IMR-90 (cell line): ENCODE data around the gene MAG. TPM values are rescaled to one million over a fixed set of nuclear protein-coding genes. Genes with fewer than 3 reads are reported as not detected.

ENCODE experiments used
- ATAC-seq: fragments of 200-7000 bp; cut with Tn5 transposase; 2 replicates; pipeline ENCODE4 v1.9.1; 2020; ENCODE audit warnings: low read depth, mild to moderate bottlenecking, moderate library complexity
- BruUV-seq: library from RNA; stranded (reverse); fragments of 400-500 nt; replicated peaks from 2 replicates; lab custom pipeline; 2021; lab: Mats Ljungman, UMichigan
- CTCF ChIA-PET: fragments of 300-600 bp; formaldehyde crosslinking; extraction: SDS; loops from one replicate; lab custom pipeline; 2021; ENCODE audit warnings: antibody characterized with exemption; lab: Yijun Ruan, JAX
- POLR2A ChIA-PET: fragments of 300-600 bp; sonication (Branson Sonifier 250); formaldehyde crosslinking; loops from one replicate; lab custom pipeline; 2022; ENCODE audit warnings: antibody characterized with exemption; ENCODE audit not compliant: unreplicated experiment; lab: Charles Lee
- DNase-seq: peaks from one replicate; pipeline ENCODE4 v3.0.0; 2013
- H2AFZ ChIP-seq: replicated peaks from 2 replicates; pipeline ENCODE3; 2013; ENCODE audit warnings: low read length, mild to moderate bottlenecking; ENCODE audit not compliant: poor library complexity
- H2AK5ac ChIP-seq: 2 replicates; pipeline ENCODE4 v1.6.1; 2013; ENCODE audit warnings: low read depth, low read length, inconsistent platforms
- H2AK9ac ChIP-seq: replicated peaks from 2 replicates; pipeline ENCODE3; 2013; ENCODE audit warnings: mild to moderate bottlenecking, low read depth, low read length, moderate library complexity; ENCODE audit not compliant: poor library complexity
- H2BK120ac ChIP-seq: 2 replicates; pipeline ENCODE4 v1.6.1; 2013; ENCODE audit warnings: low read depth, low read length, inconsistent platforms
- H2BK15ac ChIP-seq: 3 replicates; pipeline ENCODE4 v1.6.1; 2013; ENCODE audit warnings: low read depth, low read length, inconsistent platforms
- H2BK20ac ChIP-seq: 2 replicates; pipeline ENCODE4 v1.6.1; 2013; ENCODE audit warnings: low read depth, mild to moderate bottlenecking, inconsistent platforms, low read length, moderate library complexity
- H2BK5ac ChIP-seq: 2 replicates; pipeline ENCODE4 v1.6.1; 2013; ENCODE audit warnings: mild to moderate bottlenecking, low read depth, low read length, inconsistent platforms; ENCODE audit not compliant: poor library complexity, severe bottlenecking
- H3K14ac ChIP-seq: replicated peaks from 2 replicates; pipeline ENCODE4 v1.6.1; 2013; ENCODE audit warnings: low read depth, low read length, inconsistent platforms
- H3K18ac ChIP-seq: 2 replicates; pipeline ENCODE4 v1.6.1; 2013; ENCODE audit warnings: low read depth, low read length, control low read depth
- H3K23ac ChIP-seq: 2 replicates; pipeline ENCODE4 v1.6.1; 2013; ENCODE audit warnings: low read depth, low read length, inconsistent platforms
- H3K27ac ChIP-seq: 2 replicates; pipeline ENCODE4 v1.5.1; 2013; ENCODE audit warnings: mild to moderate bottlenecking, control low read depth, low read length; ENCODE audit not compliant: insufficient read depth
- H3K27me3 ChIP-seq: 2 replicates; pipeline ENCODE4 v1.6.1; 2013; ENCODE audit warnings: low read length; ENCODE audit not compliant: control insufficient read depth, insufficient read depth
- H3K36me3 ChIP-seq: 2 replicates; pipeline ENCODE4 v1.6.1; 2013; ENCODE audit warnings: low read length, mixed read lengths; ENCODE audit not compliant: control insufficient read depth, insufficient read depth
- H3K4ac ChIP-seq: 2 replicates; pipeline ENCODE4 v1.6.1; 2013; ENCODE audit warnings: low read depth, low read length, inconsistent platforms
- H3K4me1 ChIP-seq: 2 replicates; pipeline ENCODE4 v1.6.1; 2013; ENCODE audit warnings: low read length, mixed read lengths; ENCODE audit not compliant: control insufficient read depth, insufficient read depth
- H3K4me2 ChIP-seq: 2 replicates; pipeline ENCODE4 v1.6.1; 2013; ENCODE audit warnings: low read depth, mild to moderate bottlenecking, control low read depth, low read length, moderate library complexity
- H3K4me3 ChIP-seq: 2 replicates; pipeline ENCODE4 v1.5.1; 2013; ENCODE audit warnings: low read depth, mild to moderate bottlenecking, control low read depth, low read length, moderate library complexity; ENCODE audit not compliant: insufficient read depth
- H3K56ac ChIP-seq: 2 replicates; pipeline ENCODE4 v1.6.1; 2013; ENCODE audit warnings: low read length, inconsistent platforms; ENCODE audit not compliant: insufficient read depth; ENCODE audit errors: extremely low read depth
- H3K79me1 ChIP-seq, 2 experiments: 2 replicates each; pipeline ENCODE4 v1.6.1; 2013; ENCODE audit warnings: low read length in 2 of 2, inconsistent platforms in 1 of 2, low read depth in 1 of 2
- H3K9ac ChIP-seq: 2 replicates; pipeline ENCODE4 v1.6.1; 2013; ENCODE audit warnings: low read depth, low read length, control low read depth
- H3K9me1 ChIP-seq: 2 replicates; pipeline ENCODE4 v1.6.1; 2013; ENCODE audit warnings: low read length, inconsistent platforms; ENCODE audit not compliant: insufficient read depth
- H3K9me3 ChIP-seq: 2 replicates; pipeline ENCODE4 v1.6.1; 2013; ENCODE audit warnings: low read length; ENCODE audit not compliant: control insufficient read depth, insufficient read depth
- H4K20me1 ChIP-seq: 2 replicates; pipeline ENCODE4 v1.6.1; 2013; ENCODE audit warnings: low read length, inconsistent platforms; ENCODE audit not compliant: insufficient read depth
- H4K5ac ChIP-seq: 2 replicates; pipeline ENCODE4 v1.6.1; 2013; ENCODE audit warnings: mild to moderate bottlenecking, low read depth, low read length, control low read depth
- H4K8ac ChIP-seq, 2 experiments: 2 replicates each; pipeline ENCODE4 v1.6.1; 2013; ENCODE audit warnings: low read depth in 2 of 2, low read length in 2 of 2, control low read depth in 1 of 2, inconsistent platforms in 1 of 2
- H4K91ac ChIP-seq: 2 replicates; pipeline ENCODE4 v1.6.1; 2013; ENCODE audit warnings: low read depth, low read length, inconsistent platforms; ENCODE audit not compliant: insufficient read depth
- BHLHE40 ChIP-seq: fragments of 150-350 bp; IDR thresholded peaks from 2 replicates; pipeline ENCODE4 v1.6.1; 2016; ENCODE audit warnings: mild to moderate bottlenecking, low read depth, low read length
- CEBPB ChIP-seq: IDR thresholded peaks from 2 replicates; pipeline ENCODE4 v1.6.1; 2012; ENCODE audit warnings: low read depth, low read length, improper control_type of control experiment
- CTCF ChIP-seq: conservative IDR thresholded peaks from 2 replicates; pipeline ENCODE4 v1.5.1; 2012; ENCODE audit warnings: mild to moderate bottlenecking, low read depth, low read length, improper control_type of control experiment
- FOS ChIP-seq: fragments of 150-350 bp; IDR thresholded peaks from 2 replicates; pipeline ENCODE4 v1.6.1; 2016; ENCODE audit warnings: low read depth, low read length
- MAFK ChIP-seq: IDR thresholded peaks from 2 replicates; pipeline ENCODE4 v1.6.1; 2012; ENCODE audit warnings: low read depth, low read length, improper control_type of control experiment
- MAZ ChIP-seq: IDR thresholded peaks from 2 replicates; pipeline ENCODE4 v1.6.1; 2012; ENCODE audit warnings: low read depth, mild to moderate bottlenecking, low read length, improper control_type of control experiment, moderate library complexity, borderline replicate concordance
- MXI1 ChIP-seq: IDR thresholded peaks from 2 replicates; pipeline ENCODE4 v1.6.1; 2012; ENCODE audit warnings: low read depth, mild to moderate bottlenecking, low read length, moderate library complexity, borderline replicate concordance
- NFE2L2 ChIP-seq: fragments of 150-350 bp; IDR thresholded peaks from 2 replicates; pipeline ENCODE4 v1.6.1; 2016; ENCODE audit warnings: low read depth, mild to moderate bottlenecking, low read length
- RCOR1 ChIP-seq: IDR thresholded peaks from 2 replicates; pipeline ENCODE4 v1.6.1; 2012; ENCODE audit warnings: mild to moderate bottlenecking, low read length, improper control_type of control experiment; ENCODE audit not compliant: insufficient replicate concordance
- USF2 ChIP-seq: fragments of 150-350 bp; IDR thresholded peaks from 2 replicates; pipeline ENCODE4 v1.6.1; 2017; ENCODE audit warnings: mild to moderate bottlenecking, antibody characterized with exemption, low read length, low read depth
- WGBS, 2 experiments: methylation state at CpG; one replicate each; pipeline versions ENCODE4 v1.1.5 to v1.1.7; 2013; ENCODE audit warnings: missing lambda C conversion rate in 2 of 2; ENCODE audit not compliant: insufficient read length in 1 of 2; ENCODE audit errors: extremely low coverage in 2 of 2; 5-methylcytosine and 5-hydroxymethylcytosine counted together
- dilution Hi-C: fragments of 300-500 bp; cut with HindIII; formaldehyde crosslinking; loops from one replicate; pipeline ENCODE4 v1.14.3; 2018; ENCODE audit warnings: low sequenced_read_pairs; ENCODE audit not compliant: unreplicated experiment
- in situ Hi-C: fragments of 300-500 bp; cut with MboI; formaldehyde crosslinking; loops from 3 replicates; pipeline ENCODE4 v1.14.3; 2019; ENCODE audit warnings: low sequenced_read_pairs, inconsistent platforms, mixed read lengths
- intact Hi-C: fragments of 100-400 bp; cut with micrococcal nuclease; formaldehyde crosslinking; loops from 2 replicates; pipeline ENCODE4 v1.10.0; 2022
- polyA plus RNA-seq, 3 experiments: library from polyadenylated mRNA; depleted of rRNA; stranded (reverse); fragments of >200 nt; gene quantifications; 2 replicates each; pipeline ENCODE4 v1.2.3, GENCODE V29; 2012; ENCODE audit warnings: low replicate concordance in 1 of 3
- total RNA-seq: library from RNA; depleted of rRNA; stranded (reverse); fragments of >200 nt; gene quantifications from 2 replicates; pipeline ENCODE4 v1.2.3, GENCODE V29; 2012

Gene MAG
- total and polyA plus RNA-seq, 2 of the 4 experiments (the other 2 are of a cell fraction): not detected

- ChIA-PET CTCF (interaction anchor here (1.6 kb wide), 1 partner anchor 22 kb away, joined by 7 read pairs; no protein-coding TSS in a partner anchor), POLR2A (no interaction called here)
- Histone ChIP-seq H2BK5ac (no peak overlapping the region), H3K4me3 (no peak overlapping the region), H3K27me3 (peaks cover 12% of the 10 kb centered on the region; the same call in 1 of the 2 replicates), H3K56ac (no peak overlapping the region), H3K79me1 (no peaks in the 10 kb centered on the region), H3K36me3 (no peaks in the 10 kb centered on the region), H3K14ac (no peak overlapping the region), H4K5ac (no peak overlapping the region), H3K4me2 (no peak overlapping the region), H3K4ac (no peak overlapping the region), H3K9me1 (no peaks in the 10 kb centered on the region), H2AFZ (no peak overlapping the region), H3K4me1 (no peaks in the 10 kb centered on the region), H3K9me3 (no peaks in the 10 kb centered on the region), H2BK20ac (no peak overlapping the region), H4K91ac (no peak overlapping the region), H2BK120ac (no peak overlapping the region), H2BK15ac (no peak overlapping the region), H3K23ac (no peak overlapping the region), H3K18ac (no peak overlapping the region), H4K20me1 (no peaks in the 10 kb centered on the region), H2AK5ac (no peak overlapping the region), H3K9ac (no peak overlapping the region), H4K8ac (no peak overlapping the region), H3K27ac (no peak overlapping the region), H2AK9ac (no peak overlapping the region)
- DNase-seq (no peak), ATAC-seq (no peak)
- WGBS, 2 experiments: no CpG with 5 or more reads among the region's 14 CpGs
- dilution Hi-C loops (no loop called here), in situ Hi-C loops (loop anchor here (25.0 kb wide), 1 partner anchor 256 kb away; the partner anchor contains the start of gene PMIS2), intact Hi-C loops (no loop called here)
- no peak for TF ChIP-seq MAZ
- no peak for TF ChIP-seq USF2
- no peak for TF ChIP-seq CTCF
- no peak for TF ChIP-seq CEBPB
- no peak for TF ChIP-seq NFE2L2
- no peak for TF ChIP-seq MAFK
- TF ChIP-seq BHLHE40: no peak
- no peak for TF ChIP-seq RCOR1
- no peak for TF ChIP-seq MXI1
- TF ChIP-seq FOS: no peak
- BruUV-seq: no TSS peak
Observed at GRCh38 chr19:35331551-35332214, 39.7 kb downstream of the MAG start.
